ENCODE data around the gene ELMO1.

- TF ChIP-seq CTCF (conservative IDR thresholded peaks at IDR 0.05; ENCODE audit: low read depth in 2 of 2) (no peak), POLR2AphosphoS5 (IDR thresholded peaks at IDR 0.05; ENCODE audit: low read depth) (no peak), CREB1 (CRISPR knock-in tag; IDR thresholded peaks at IDR 0.05; ENCODE audit: low read depth) (no peak), ZNF462 (CRISPR knock-in tag; IDR thresholded peaks at IDR 0.05) (no peak), EZH2 (IDR thresholded peaks at IDR 0.05; ENCODE audit: low read depth, unreplicated experiment) (no peak), ZNF114 (CRISPR knock-in tag; IDR thresholded peaks at IDR 0.05) (no peak), REST (IDR thresholded peaks at IDR 0.05; ENCODE audit: unreplicated experiment) (no peak), EZH2phosphoT487 (IDR thresholded peaks at IDR 0.05; ENCODE audit: unreplicated experiment) (no peak)
Observed at GRCh38 chr7:37018954-37019353, 429.7 kb downstream of the ELMO1 start.

Measured in GM23338 (cell line).